ENCODE measurements around the gene WNT4.

WNT4 gene

GRCh38 chr1:22155517-22155916, 12.6 kb upstream of the WNT4 start:
- in situ Hi-C loops (cut with MboI; ENCODE audit: low pct_unique_long_range_greater_than_20kb, low sequenced_read_pairs, unreplicated experiment) = no loop called here
- TF ChIP-seq CTCF (IDR thresholded peaks at IDR 0.05; ENCODE audit: extremely low read depth, insufficient read depth, missing control alignments) = no peak

GRCh38 chr1:22154626-22155025, 11.7 kb upstream of the WNT4 start:
- no peak for DNase-seq (ENCODE audit: low spot score)
- in situ Hi-C loops (cut with MboI; ENCODE audit: low pct_unique_long_range_greater_than_20kb, low sequenced_read_pairs, unreplicated experiment) = no loop called here
- no peak for TF ChIP-seq CTCF (IDR thresholded peaks at IDR 0.05; ENCODE audit: extremely low read depth, insufficient read depth, missing control alignments)

More at GRCh38 chr1:22155517-22155916, 12.6 kb upstream of the WNT4 start:
- DNase-seq (ENCODE audit: low spot score) = no peak

- TF ChIP-seq CTCF (IDR thresholded peaks at IDR 0.05; ENCODE audit: extremely low read depth, insufficient read depth, missing control alignments) = no peak
- no peak for DNase-seq (ENCODE audit: low spot score)
- in situ Hi-C loops (cut with MboI; ENCODE audit: low pct_unique_long_range_greater_than_20kb, low sequenced_read_pairs, unreplicated experiment) = no loop called here
Observed at GRCh38 chr1:22153660-22154437, 11.0 kb upstream of the WNT4 start.

GRCh38 chr1:22150923-22151322, 8.0 kb upstream of the WNT4 start:
- in situ Hi-C loops (cut with MboI; ENCODE audit: low pct_unique_long_range_greater_than_20kb, low sequenced_read_pairs, unreplicated experiment) = no loop called here

GRCh38 chr1:22142315-22143064, 407 bp downstream of the WNT4 start:
- in situ Hi-C loops (cut with MboI; ENCODE audit: low pct_unique_long_range_greater_than_20kb, low sequenced_read_pairs, unreplicated experiment) = loop anchor here (25.0 kb wide), 1 partner anchor 495 kb away; the partner anchor contains the start of genes C1QA and C1QC
- no peak for TF ChIP-seq CTCF (IDR thresholded peaks at IDR 0.05; ENCODE audit: extremely low read depth, insufficient read depth, missing control alignments)
- peak; percentile 71 for DNase-seq (ENCODE audit: low spot score)

More at GRCh38 chr1:22150923-22151322, 8.0 kb upstream of the WNT4 start:
- TF ChIP-seq CTCF (IDR thresholded peaks at IDR 0.05; ENCODE audit: extremely low read depth, insufficient read depth, missing control alignments) = no peak
- no peak for DNase-seq (ENCODE audit: low spot score)

GRCh38 chr1:22141554-22142314, 1.2 kb downstream of the WNT4 start:
- in situ Hi-C loops (cut with MboI; ENCODE audit: low pct_unique_long_range_greater_than_20kb, low sequenced_read_pairs, unreplicated experiment) = loop anchor here (25.0 kb wide), 1 partner anchor 496 kb away; the partner anchor contains the start of genes C1QA and C1QC
- no peak for TF ChIP-seq CTCF (IDR thresholded peaks at IDR 0.05; ENCODE audit: extremely low read depth, insufficient read depth, missing control alignments)
- no peak for DNase-seq (ENCODE audit: low spot score)
